D721Med (cell line): Measurements from ENCODE around the gene SLC9A1.

ENCODE experiments used
- DNase-seq: peaks from one replicate; pipeline ENCODE4 v3.0.0; 2011; ENCODE audit warnings: low spot score; ENCODE audit not compliant: insufficient read length
- FAIRE-seq: peaks from 2 replicates; lab custom pipeline; 2011; peaks lifted over from hg19 to GRCh38; lab: Jason Lieb, UNC
- TF ChIP-seq, protein P1 (sequence below): IDR thresholded peaks from 2 replicates; pipeline ENCODE4 v1.5.1; 2012; ENCODE audit warnings: mild to moderate bottlenecking, control low read depth; ENCODE audit not compliant: insufficient read depth; ENCODE audit errors: missing control alignments

Gene SLC9A1

DNA sequence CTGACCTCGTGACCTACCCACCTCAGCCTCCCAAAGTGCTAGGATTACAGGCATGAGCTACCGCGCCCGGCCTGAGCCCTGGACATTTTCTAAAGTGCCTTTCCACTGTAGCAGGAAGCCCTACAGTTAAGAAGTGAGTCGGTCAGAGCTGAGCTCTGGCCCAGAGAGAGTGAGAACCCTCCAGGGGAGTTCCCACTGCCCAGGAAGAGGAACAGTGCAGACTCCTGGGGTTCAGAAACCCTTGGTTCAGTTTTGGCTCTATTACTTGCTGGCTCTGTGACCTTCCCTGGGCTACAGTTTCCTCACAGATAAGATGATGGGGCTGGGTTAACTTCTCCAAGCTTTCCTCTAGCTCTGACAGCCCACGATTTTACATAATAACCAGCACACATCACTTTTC, 20.9 kb downstream of the SLC9A1 start:
- DNase-seq (no peak), FAIRE-seq (no peak)
- TF ChIP-seq, protein P1, sequence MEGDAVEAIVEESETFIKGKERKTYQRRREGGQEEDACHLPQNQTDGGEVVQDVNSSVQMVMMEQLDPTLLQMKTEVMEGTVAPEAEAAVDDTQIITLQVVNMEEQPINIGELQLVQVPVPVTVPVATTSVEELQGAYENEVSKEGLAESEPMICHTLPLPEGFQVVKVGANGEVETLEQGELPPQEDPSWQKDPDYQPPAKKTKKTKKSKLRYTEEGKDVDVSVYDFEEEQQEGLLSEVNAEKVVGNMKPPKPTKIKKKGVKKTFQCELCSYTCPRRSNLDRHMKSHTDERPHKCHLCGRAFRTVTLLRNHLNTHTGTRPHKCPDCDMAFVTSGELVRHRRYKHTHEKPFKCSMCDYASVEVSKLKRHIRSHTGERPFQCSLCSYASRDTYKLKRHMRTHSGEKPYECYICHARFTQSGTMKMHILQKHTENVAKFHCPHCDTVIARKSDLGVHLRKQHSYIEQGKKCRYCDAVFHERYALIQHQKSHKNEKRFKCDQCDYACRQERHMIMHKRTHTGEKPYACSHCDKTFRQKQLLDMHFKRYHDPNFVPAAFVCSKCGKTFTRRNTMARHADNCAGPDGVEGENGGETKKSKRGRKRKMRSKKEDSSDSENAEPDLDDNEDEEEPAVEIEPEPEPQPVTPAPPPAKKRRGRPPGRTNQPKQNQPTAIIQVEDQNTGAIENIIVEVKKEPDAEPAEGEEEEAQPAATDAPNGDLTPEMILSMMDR, result no peak

DNA sequence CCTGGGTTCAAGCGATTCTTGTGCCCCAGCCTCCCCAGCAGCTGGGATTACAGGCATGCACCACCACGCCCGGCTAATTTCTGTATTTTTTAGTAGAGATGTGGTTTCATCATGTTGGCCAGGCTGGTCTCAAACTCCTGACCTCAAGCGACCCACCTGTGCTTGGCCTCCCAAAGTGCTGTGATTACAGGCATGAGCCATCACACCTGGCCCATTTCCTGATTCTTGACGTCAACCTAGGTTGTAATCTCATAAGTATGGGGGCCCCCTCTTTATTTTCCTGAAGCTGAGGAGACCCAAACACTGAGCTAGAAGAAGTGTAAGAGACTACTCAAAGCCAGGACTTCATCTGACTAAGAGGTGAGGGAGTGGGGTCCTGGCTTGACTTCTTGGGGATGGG, 21.8 kb downstream of the SLC9A1 start:
- no peak for DNase-seq
- TF ChIP-seq, protein P1, result no peak
- no peak for FAIRE-seq

DNA sequence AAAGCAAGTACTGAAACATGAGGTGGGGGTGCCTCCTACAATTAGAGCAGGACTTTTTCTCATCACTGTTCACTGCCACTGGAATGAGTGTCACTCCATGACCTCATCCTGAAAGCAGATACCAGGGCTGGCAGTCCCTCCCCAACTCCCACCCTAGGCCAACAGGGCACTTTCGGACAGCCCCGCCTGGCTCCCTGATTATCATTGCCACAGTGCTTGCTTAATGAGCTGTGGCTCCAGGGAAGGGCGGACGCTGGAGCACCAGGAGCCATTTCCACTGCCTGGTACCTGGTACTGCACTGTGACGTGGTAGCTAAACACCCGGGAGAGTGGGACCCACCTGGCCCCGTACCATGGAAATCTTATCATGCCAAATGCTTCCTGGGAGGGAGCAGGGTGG, 22.3 kb downstream of the SLC9A1 start:
- DNase-seq (no peak), FAIRE-seq (no peak)
- TF ChIP-seq, protein P1, result no peak

DNA sequence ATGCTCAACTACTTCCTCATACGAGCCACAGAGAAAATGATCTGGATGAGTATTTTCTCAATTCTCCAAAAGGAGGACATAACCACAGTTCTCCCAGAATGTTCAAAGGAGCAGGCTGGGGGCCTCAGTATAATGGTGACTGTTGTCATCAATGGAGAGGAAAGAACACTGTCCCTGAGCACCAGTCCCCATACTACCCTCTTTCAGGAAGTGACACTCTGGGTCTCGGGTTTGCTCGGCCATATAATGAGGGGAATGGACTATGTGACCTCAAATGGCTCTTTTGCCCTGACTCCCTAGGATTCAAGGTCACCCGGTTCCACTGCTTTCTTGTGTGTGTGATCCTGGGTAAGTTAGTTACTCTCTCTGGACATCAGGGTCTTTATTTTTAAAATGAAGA, 22.8 kb downstream of the SLC9A1 start:
- TF ChIP-seq, protein P1, result no peak
- FAIRE-seq, result no peak
- DNase-seq, result no peak

DNA sequence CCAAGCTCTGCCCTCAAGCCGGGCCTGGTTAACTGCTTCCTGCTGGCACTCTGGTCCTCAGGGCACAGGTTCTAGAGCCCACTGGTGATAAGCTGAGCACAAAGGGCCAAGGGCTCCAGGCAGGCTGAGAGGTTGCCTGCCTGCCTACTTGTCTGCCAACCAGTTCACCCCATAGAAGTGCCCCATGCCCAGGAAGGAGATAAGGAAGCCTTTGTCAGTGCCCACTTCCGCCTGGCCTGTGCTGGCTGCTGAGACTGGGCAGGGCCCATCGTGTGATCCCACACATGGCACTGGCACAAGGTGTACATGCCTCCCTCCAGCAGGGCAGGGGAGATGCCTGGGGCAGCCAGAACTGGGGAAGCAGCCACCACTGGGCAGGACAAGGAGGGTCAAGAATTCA, 24.1 kb downstream of the SLC9A1 start:
- FAIRE-seq (no peak), DNase-seq (no peak)
- TF ChIP-seq, protein P1, result no peak

DNA sequence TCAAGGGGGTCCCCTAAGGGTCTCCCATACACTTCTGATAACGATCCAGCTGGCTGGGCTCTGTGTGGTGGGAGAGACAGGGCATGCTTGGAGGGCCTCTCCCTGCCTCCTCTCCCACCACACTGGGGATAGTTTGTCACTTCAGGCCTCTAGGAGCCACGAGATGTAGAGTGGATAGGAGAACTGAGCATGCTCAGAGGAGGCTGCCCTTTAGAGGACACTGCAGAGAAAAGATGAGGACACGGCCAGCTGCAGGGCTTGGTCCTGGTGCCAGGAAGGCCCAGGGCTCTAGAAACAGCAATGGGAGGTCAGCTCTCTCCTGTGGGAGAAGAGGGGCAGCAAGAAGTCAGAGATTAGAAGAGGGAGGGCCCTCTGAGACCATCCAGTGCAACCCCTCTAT, 25.7 kb downstream of the SLC9A1 start:
- DNase-seq, result no peak
- no peak for FAIRE-seq
- TF ChIP-seq, protein P1, result no peak

DNA sequence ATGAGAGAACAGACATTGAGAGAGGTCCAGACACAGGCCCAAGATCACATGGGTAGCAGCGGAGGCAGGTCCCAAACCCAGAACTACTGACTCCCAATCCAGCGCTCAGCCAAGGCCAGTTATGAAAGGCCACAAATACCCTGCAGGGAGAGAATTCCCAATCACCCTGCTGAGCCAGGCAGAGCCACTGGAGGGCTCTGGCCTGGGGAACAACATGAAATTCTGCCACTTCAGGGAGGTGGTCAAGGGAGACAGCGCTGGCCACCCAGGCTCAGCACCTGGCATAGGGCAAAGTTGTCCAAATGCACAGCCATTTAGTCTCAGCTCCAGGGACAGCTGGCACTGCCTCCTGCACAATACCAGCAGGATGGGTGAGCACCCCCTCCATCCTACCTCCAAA, 27.5 kb downstream of the SLC9A1 start:
- FAIRE-seq (no peak), DNase-seq (no peak)
- TF ChIP-seq, protein P1, result no peak
